HG02884 (cell line): Measurements from ENCODE around the gene BUD31.

ENCODE experiments used
- ATAC-seq: cut with Tn5 transposase; IDR thresholded peaks from one replicate; pipeline ENCODE4 v1.9.1; 2021; ENCODE audit warnings: mild to moderate bottlenecking, moderate library complexity; ENCODE audit not compliant: unreplicated experiment

Gene BUD31

GRCh38 chr7:99461221-99461620 is 52.5 kb downstream of the BUD31 start:
- no peak for ATAC-seq

DNA sequence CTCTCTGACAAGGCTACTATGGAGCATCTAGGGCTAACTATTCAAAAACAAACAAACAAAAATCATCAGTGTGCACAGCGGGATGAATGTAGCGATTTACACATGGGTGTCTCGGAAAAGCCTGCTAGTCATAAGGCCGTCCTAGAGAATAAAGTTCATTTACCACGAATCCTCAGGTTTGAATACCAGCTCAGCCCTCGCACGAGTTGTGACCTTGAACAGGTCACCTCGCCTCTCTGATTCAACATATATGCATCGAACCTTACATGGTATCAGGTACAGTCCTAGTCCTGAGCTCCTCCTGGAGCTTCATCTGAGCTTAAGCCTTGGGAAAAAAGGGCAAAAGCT is 56.6 kb downstream of the BUD31 start:
- ATAC-seq = no peak

- no peak for ATAC-seq
These were observed 59.7 kb downstream of the BUD31 start for GRCh38 chr7:99468336-99468918.
